ENCODE measurements around the gene TTLL11.

The TTLL11 gene

DNA sequence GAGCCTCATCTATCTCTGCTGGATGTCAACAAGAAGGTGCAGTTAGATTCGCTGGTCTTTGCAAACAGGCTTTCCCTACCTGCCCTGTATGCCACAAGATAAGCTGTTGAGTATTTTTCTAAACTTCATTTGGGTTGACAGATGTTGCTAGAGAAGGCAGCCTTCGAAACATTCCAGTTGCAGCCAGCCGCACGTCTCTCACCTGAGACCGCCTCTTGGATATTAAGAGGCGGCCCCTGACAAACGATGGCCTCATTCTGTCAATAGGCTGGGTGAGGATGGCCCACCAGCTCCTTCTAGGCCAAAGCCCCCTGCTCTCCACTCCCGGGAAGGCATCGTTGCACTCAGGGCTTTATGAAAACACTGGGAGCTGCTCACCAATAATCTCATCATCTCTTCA, 260.0 kb downstream of the TTLL11 start:
- Histone ChIP-seq H3K27me3 (ENCODE audit: control insufficient read depth, insufficient read depth, low read length) (no peaks in the 10 kb centered on the region), H2AFZ (no peak overlapping the region), H3K4me2 (ENCODE audit: low read length) (no peak overlapping the region), H3K4me3 (ENCODE audit: low read depth, low read length) (no peak overlapping the region), H3K79me2 (no peaks in the 10 kb centered on the region), H3K36me3 (ENCODE audit: control insufficient read depth, insufficient read depth, low read length) (no peaks in the 10 kb centered on the region), H3K27ac (no peak overlapping the region), H3K4me1 (peaks cover 2% of the 10 kb centered on the region), H3K9ac (no peak overlapping the region), H3K9me3 (ENCODE audit: control insufficient read depth, low read length) (no peaks in the 10 kb centered on the region)
- TF ChIP-seq, protein P1, sequence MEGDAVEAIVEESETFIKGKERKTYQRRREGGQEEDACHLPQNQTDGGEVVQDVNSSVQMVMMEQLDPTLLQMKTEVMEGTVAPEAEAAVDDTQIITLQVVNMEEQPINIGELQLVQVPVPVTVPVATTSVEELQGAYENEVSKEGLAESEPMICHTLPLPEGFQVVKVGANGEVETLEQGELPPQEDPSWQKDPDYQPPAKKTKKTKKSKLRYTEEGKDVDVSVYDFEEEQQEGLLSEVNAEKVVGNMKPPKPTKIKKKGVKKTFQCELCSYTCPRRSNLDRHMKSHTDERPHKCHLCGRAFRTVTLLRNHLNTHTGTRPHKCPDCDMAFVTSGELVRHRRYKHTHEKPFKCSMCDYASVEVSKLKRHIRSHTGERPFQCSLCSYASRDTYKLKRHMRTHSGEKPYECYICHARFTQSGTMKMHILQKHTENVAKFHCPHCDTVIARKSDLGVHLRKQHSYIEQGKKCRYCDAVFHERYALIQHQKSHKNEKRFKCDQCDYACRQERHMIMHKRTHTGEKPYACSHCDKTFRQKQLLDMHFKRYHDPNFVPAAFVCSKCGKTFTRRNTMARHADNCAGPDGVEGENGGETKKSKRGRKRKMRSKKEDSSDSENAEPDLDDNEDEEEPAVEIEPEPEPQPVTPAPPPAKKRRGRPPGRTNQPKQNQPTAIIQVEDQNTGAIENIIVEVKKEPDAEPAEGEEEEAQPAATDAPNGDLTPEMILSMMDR (IDR thresholded peaks at IDR 0.05) = no peak

- Histone ChIP-seq H3K4me3 (ENCODE audit: low read depth, low read length) (no peak overlapping the region), H3K27ac (no peak overlapping the region), H3K4me1 (no peaks in the 10 kb centered on the region), H3K79me2 (no peaks in the 10 kb centered on the region), H3K9me3 (ENCODE audit: control insufficient read depth, low read length) (no peaks in the 10 kb centered on the region), H3K36me3 (ENCODE audit: control insufficient read depth, insufficient read depth, low read length) (no peaks in the 10 kb centered on the region), H3K9ac (no peak overlapping the region), H3K27me3 (ENCODE audit: control insufficient read depth, insufficient read depth, low read length) (no peaks in the 10 kb centered on the region), H3K4me2 (ENCODE audit: low read length) (no peak overlapping the region), H2AFZ (no peak overlapping the region)
- TF ChIP-seq, protein P1 (IDR thresholded peaks at IDR 0.05) = no peak
These were observed 261.2 kb downstream of the TTLL11 start for GRCh38 chr9:121831869-121832268.

DNA sequence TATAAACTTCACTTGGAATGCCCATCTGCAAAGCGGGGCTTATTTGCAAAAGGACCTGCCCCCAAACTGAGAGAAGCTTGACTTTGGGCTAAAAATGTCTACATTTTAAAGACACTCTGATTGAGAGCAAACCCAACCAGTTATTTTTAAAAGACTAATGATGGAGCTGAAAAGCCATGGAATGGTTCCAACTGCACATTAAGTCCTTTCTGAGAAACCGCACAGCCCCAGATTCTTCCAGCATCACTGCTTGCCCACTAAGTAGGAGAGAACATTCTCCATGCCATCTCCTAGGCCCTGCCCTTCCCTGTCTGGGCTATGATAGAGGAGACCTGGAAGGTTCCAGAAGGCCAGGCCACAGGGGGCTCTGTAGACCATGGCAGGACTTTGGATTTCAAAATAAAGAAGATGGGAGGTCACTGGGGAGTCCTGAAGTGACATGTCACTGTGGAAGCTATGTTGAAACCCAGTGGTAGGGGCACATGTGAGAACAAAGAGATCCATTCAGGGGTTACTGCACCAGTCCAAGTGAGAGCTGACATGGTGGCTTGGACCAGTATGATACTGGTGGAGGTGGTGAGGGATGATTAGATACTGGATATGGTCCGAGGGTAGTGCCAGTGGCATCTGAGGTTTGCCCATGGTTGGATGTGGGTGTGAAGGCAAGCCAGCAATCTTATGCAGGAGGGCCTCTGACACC, 262.5 kb downstream of the TTLL11 start:
- H3K4me2 ChIP-seq (ENCODE audit: low read length) = no peak overlapping the region

GRCh38 chr9:121827251-121827967, 265.7 kb downstream of the TTLL11 start:
- Histone ChIP-seq H3K9ac (no peak overlapping the region), H3K27ac (no peak overlapping the region), H3K9me3 (ENCODE audit: control insufficient read depth, low read length) (no peaks in the 10 kb centered on the region)

More for the DNA sequence above, 262.5 kb downstream of the TTLL11 start:
- H3K4me1 ChIP-seq = no peaks in the 10 kb centered on the region
- H3K27me3 ChIP-seq (ENCODE audit: control insufficient read depth, insufficient read depth, low read length) = no peaks in the 10 kb centered on the region
- H3K36me3 ChIP-seq (ENCODE audit: control insufficient read depth, insufficient read depth, low read length) = no peaks in the 10 kb centered on the region
- no peaks in the 10 kb centered on the region for H3K9me3 ChIP-seq (ENCODE audit: control insufficient read depth, low read length)
- TF ChIP-seq, protein P1 (IDR thresholded peaks at IDR 0.05) = no peak
- no peak overlapping the region for H3K9ac ChIP-seq
- no peak overlapping the region for H3K27ac ChIP-seq
- H2AFZ ChIP-seq = no peak overlapping the region
- H3K4me3 ChIP-seq (ENCODE audit: low read depth, low read length) = no peak overlapping the region
- H3K79me2 ChIP-seq = no peaks in the 10 kb centered on the region

More at GRCh38 chr9:121827251-121827967, 265.7 kb downstream of the TTLL11 start:
- Histone ChIP-seq H3K27me3 (ENCODE audit: control insufficient read depth, insufficient read depth, low read length) (no peaks in the 10 kb centered on the region), H3K79me2 (no peaks in the 10 kb centered on the region), H3K36me3 (ENCODE audit: control insufficient read depth, insufficient read depth, low read length) (no peaks in the 10 kb centered on the region), H2AFZ (no peak overlapping the region), H3K4me1 (peaks cover 7% of the 10 kb centered on the region), H3K4me3 (ENCODE audit: low read depth, low read length) (no peak overlapping the region), H3K4me2 (ENCODE audit: low read length) (no peak overlapping the region)
- TF ChIP-seq, protein P1 (IDR thresholded peaks at IDR 0.05) = no peak
